ENCODE measurements around the gene PTTG1.

PTTG1 gene

GRCh38 chr5:160475864-160476438 lies 54.3 kb downstream of the PTTG1 start:
- FAIRE-seq: no peak

- FAIRE-seq: no peak
Observed at GRCh38 chr5:160477266-160477970, 55.8 kb downstream of the PTTG1 start.

GRCh38 chr5:160478163-160478562 lies 56.5 kb downstream of the PTTG1 start:
- no peak for FAIRE-seq

Measured in A204.1 (cell line).